HG03521 (cell line): Measurements from ENCODE around the gene ATP5F1B.
"Not testable (repeated sequence)": the region's sequence is repeated elsewhere in the genome, so short reads cannot be mapped to it uniquely, and the experiment has no call there.

Source experiments
- ATAC-seq: cut with Tn5 transposase; IDR thresholded peaks from one replicate; pipeline ENCODE4 v1.9.1; 2021; ENCODE audit warnings: mild to moderate bottlenecking, moderate library complexity; ENCODE audit not compliant: unreplicated experiment

The ATP5F1B gene

DNA sequence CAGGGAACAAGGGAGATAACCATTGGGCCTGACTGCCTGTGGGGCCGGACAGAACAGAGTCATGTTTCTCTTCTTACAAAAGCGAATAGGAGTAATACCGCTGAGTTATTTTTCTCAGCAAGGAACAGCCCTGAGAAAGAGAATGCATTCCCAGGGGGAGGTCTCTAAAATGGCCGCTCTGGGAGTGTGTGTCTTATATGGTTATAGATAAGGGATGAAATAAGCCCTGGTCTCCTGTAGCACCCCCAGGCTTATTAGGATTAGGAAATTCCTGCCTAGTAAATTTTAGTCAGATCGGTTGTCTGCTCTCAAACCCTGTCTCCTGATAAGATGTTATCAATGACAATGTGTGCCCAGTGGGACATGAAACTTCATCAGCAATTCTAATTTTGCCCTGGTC lies 8.0 kb upstream of the ATP5F1B start:
- not testable (repeated sequence) for ATAC-seq

DNA sequence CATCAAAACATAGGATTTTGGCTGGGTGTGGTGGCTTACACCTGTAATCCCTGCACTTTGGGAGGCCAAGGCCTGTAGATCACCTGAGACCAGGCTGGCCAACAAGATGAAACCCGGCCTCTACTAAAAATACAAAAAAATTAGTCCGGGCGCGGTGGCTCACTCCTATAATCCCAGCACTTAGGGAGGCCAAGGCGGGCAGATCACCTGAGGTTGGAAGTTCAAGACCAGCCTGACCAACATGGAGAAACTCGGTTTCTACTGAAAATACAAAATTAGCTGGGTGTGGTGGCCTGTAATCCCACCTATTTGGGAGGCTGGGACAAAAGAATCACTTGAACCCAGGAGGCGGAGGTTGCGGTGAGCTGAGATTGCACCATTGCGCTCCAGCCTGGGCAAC lies 2.2 kb upstream of the ATP5F1B start:
- ATAC-seq = not testable (repeated sequence)

DNA sequence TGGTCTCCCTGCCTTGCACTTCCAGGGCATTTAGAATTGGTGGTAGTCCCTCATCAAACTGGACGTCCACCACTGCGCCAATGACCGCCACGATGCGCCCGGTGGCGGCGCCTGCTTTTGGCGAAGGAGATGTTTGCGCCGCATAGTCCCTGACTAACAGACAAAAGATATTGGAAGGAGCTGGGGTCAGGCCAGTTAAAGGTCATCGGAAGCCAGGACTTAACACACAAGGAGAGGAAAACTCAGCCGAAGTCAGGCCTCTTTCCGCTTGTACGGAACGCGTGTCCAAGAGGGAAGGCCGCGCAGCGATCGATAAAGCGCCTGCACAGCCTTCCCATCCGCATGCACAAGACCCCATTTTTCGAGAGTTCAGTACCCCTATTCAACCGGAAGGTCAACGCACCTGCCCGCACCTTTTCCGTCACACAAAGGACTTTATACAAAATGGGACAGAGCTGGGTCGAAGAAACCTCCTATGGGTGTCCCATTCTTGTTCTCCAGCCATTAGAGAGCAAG lies 525 bp downstream of the ATP5F1B start:
- ATAC-seq = no peak

DNA sequence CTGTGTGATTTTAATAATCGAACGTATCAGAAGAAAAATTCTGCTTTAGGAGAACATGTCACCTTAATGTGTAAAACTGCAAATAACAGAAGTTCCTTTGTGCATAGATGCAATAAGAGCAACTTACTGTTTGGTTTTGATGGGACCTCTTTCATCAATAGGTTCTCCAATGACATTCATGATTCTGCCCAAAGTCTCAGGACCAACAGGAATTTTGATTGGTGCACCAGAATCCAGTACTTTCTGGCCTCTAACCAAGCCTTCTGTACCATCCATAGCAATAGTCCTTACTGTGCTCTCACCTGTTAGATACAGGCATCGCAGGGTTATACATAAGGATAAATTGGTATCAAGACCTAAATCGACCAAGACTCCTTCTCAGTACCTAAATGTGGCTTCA lies 1.1 kb downstream of the ATP5F1B start:
- no peak for ATAC-seq

DNA sequence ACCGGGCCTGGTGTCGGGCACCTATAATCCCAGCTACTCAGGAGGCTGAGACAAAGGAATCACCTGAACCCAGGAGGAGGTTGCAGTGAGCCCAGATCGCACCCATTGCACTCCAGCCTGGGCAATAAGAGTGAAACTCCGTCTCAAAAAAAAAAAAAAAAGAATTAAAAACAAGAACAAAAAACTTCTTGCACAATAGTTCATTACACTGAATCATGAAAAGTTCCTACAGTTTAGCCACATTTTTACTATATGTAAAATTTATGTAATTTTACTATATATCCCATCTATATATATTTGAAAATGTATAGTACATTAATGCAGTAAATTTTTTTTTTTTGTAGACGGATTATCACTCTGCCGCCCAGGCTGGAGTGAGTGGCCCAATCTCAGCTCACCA lies 4.6 kb downstream of the ATP5F1B start:
- ATAC-seq = no peak

DNA sequence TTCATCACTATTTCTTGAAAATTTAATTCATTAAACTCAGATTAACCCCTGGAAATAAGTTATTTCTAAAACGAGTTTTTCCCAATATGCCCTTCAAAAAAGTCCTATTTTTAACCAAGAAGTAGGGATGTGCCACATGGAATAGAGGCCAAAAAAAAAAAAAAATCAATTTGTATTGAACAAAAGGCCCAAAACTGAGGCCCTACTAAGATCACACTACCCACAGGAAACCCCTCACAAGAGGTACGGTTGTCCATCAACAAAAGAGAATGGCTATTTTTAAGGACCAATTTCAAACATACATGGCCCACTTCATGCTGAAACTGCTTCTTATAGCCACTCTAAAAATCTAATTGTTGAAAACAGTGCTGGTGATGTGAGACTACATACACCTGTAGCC lies 8.2 kb downstream of the ATP5F1B start:
- no peak for ATAC-seq

DNA sequence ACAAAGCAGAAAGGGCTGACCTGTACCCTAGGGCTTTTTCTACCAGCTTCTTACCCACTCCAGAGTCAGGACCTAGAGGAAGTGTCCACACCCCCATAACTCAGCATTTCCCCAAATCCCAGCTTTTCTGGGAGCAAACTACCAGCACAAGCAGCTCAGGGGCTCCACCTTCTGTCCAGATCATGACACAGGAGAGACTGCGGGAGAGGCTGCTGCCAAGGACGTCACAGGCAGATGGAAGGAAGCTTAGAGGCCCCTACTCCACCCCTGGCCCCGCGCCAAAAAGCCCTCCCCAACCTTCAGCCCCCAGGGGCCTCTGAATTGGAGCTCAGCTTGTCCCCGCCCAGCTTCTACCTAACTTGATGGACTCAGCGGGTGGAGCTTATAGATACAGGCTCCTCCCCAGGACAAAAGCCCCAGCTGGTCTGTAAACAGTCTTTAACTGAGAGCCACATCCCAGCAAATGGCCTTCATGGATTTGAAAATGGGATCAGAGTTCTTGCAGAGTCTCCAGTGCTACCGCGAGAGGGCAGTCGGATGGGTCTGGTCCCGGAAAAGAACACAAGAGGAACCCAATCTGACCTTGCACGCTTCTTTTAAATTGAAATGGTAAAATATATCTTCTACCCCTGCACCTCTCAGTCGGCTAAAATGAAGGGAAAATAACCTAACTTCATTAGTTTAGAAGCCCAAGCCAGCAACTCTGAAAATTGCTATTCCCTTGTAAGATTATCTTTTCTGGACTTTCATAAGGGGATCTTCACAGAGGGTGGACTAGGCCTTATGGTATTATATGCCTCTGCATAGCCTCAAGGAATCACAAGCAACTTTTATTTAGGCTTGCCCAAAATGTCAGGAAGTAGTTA lies 8.9 kb downstream of the ATP5F1B start:
- ATAC-seq = peak; percentile 45

DNA sequence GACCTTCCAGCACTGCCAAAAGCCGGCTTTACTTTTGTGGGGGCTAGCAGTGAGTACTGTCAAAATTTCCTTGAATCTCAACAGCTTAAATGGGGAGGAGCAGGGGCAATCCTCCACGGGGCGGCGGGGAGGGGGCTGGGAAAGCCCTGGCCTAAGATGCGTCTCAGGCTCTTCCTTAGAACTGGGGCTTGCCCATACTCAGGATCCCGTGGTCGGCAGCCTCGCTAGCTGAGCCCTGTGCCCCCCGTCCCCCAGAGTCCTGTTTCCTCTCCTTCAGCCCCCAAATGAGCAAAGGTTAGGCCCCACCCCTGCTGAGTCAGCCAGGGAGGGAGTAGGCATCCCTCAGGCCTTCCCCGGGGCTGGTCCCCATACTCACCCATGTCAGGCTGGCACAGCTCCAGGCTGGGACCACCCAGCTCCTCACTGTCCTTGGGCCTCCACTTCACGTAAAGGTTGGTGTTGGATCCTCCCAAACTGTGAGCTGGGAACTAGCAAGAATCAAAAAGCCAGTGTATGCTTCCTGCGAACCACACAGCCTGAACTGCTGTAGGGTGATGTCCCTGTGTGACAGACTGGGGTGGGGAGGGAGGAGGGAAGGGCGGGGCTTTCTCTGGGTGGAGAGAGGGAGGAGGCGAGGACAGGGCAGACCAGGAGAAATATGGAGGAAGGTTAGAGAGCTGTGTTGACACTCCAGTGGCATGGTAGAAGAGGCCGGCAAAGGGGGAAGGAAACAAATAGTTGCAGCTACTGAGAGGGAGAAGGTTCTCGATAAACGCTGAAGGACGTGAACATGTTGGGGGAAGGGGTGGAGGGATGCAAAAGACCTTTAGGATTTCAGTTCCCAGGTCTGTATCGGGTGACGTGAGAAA lies 9.7 kb downstream of the ATP5F1B start:
- ATAC-seq = peak; percentile 34

DNA sequence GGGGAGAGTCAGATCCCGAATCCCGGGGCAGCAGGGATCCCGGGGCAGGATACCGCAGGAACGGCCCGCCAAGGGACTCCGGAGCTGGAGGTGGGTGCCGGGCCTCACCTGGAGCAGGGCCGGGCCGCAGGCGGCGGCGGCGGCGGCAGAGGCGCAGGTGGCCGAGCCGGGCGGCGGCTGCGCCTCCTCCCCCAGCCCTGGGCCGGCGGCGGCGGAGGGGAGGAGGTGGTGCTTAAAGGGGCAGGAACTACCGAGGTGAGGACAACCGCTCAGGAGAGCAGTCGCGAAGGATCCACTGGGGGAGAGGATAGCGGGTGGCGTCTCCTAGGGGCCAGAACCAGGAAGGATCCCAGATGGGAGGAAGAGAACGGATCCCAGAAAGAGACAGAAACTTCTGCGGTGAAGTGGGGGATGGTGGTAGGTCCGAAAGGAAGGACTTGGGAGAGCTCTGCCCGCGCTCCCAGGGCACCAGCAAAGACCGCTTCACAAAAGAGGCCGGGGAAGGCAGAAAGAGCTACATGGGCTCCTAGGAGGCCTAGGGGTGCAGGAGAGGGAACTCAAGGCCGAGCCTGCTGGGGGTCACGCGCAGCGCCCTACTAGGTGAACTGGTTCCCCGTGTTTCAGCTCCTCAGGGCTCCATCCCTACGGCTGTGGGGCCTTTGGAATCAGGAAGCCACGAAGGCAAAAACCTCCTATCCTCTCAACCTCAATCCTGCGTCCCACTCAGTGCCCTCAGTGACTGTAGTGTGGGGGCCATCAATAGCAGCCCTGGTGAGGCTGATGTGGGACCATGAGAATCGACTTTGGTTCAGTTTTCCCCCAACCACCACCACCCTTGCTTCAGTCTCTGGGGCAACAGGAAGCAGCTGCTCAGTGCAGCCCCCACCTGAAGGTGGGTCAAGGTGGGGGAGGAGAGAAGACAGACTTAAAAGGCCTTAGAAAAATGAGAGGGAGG lies 10.7 kb downstream of the ATP5F1B start:
- ATAC-seq = peak; percentile 33

DNA sequence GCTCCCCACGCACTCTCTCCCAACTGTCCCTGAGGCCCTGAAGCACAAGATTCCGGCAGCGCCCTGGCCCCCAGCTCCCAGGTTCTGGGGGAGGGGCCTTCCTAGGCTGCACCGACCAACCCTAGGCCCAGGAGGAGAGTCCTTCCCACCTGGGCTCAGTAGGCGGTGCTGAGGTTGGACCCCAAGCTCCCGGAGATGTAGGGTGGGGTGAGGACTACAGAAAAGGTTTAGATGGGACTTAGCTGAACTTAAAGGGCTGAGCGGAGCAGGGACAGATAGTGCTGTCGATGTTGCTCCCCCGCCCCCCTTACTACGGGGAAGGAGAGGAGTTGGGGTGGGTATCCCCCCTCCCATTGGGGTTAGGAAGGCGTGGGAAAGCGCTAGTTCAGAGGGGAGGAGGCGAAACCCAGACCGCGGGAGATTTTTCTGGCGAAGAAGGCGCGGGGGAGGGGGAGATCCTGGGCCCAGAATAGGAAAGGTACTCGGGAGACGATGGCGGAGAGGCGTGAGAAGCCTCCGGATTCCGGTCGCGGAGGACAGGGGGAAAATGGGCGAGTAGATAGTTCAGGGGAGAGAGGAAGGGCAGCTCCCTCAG lies 11.4 kb downstream of the ATP5F1B start:
- no peak for ATAC-seq

DNA sequence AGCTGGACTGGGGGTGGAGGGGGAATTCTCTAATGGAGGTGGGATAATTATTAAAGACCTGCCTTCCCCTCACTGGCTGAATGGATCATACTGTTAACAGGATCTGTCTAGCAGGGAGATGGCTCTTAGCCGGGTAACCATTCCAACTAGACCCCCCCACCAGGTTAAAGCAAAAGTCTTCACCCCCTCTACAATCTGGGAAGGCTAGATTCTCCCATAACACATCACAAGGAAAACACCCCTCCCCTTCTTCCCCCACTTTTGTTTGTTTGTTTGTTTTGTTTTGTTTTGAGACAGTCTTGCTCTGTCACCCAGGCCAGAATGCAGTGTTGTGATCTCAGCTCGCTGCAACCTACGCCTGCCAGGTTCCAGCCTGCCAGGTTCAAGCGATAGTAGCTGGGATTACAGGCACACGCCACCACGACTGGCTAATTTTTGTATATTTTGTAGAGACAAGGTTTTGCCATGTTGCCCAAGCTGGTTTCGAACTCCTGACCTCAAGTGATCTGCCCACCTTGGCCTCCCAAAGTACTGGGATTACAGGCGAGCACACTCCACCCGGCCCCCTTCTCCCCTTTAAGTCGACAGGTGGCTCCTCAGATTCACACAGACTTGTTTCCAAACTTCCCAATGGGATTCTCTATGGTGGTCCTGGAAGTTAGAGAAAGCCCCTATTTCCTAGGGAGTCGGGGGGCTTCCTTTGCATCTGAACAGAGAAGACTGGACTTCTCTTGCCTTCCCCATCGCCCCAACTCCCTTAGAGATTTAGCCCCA lies 12.1 kb downstream of the ATP5F1B start:
- no peak for ATAC-seq

DNA sequence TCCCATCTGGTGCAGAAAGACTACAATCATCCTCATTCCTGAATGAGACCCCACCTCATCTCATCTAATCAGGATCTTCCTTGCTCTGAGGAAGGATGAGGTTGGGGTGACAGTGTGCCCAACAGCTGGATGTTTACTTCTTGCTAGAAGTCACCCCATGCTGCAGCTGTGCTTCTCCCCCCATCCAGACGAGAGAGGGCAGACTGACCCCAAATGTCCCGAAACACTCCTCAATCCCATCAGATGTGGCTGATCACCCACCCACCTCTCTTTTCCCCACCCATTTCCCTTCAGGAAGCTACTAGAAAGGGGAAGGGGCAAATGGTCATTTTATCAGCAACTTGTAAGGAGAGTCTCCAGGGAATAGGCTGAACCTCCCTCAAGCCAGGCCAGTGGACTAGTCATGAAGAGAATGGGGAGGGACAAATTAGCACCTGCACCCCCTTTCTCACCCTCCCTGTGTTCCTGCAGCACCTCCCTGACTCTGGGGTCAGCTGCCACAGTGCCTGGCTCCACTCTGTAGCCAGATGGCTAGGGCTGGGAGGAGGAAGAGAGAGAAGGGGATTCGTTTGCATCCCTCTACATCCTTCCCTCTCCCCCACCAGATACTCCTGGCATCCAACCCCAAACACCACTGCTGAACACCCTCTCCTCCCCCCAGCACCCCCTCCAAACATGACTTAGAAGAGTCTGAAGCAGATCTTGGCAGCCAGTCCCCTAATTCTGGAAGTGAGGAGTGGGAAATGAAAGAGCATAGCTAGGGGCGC lies 12.9 kb downstream of the ATP5F1B start:
- no peak for ATAC-seq

DNA sequence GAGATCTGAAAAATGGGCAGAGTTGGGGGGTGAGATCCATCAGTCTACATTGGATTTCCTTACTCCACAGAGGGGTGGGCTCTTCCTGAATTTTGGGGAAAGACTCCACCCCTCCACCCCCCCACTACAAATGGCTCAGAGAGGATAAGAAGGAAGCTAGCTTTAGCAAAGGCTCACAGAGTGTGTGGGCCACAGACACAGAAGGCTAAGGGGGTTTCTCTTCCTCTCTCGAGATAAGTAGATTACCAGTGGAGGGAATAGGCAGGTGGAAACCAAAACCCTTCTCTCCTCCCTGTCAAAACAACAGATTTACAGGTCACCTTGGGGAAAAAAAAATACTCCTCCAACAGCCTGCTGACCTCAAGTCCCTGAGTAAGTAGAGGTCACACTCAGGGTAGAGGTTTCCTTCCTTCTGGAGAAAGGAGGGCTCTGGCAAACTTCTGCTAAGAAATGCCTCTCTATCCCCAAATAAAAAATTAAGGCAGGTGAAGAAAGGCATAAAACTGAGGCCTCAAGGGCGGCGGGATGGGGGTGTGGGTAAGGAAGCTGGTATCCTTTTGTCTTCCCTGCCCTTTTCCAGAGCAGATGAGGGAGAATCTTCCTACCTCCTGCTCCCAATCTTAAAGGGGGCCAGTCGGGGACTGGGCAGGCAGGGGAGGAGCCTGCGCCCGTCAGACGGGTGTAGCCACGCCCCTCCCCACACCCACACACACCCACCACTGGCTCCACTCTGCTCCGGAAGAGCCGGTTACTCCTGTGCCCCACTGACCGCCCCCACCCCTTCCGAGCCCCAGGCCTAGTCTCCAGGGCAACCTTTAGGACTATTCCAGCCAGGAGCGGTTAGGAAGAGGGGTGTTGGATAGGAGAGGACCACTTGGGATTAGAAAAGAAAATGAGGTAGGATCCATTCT lies 13.7 kb downstream of the ATP5F1B start:
- peak; percentile 16 for ATAC-seq

DNA sequence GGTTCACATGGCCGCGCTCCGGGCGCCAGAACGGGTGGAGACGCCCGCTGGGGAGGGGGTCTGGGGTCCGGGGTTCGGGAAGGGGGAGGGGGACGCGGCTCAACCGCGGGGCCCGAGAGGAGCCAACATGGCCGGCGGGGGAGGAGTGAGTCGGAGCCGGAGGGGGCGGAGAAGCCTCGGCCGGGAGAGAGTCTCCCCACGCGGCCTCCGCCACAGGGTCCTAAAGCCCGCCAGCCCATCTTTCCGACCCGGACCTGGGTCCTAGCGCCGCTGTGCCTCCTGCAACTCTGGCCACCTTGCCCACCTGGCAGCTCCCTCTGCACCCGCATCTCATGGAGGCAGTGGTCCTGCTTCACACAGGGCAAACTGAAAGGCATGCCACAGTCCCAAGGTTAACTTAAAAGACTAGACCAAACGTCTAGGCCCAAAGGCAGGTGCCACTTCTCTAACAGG lies 15.6 kb downstream of the ATP5F1B start, which contains the start of gene BAZ2A:
TSS of gene BAZ2A (minus strand) at position 147 of the 453 bp plus-strand sequence. CDS start 12,796 bp downstream, outside the sequence.
- ATAC-seq = peak; percentile 49

DNA sequence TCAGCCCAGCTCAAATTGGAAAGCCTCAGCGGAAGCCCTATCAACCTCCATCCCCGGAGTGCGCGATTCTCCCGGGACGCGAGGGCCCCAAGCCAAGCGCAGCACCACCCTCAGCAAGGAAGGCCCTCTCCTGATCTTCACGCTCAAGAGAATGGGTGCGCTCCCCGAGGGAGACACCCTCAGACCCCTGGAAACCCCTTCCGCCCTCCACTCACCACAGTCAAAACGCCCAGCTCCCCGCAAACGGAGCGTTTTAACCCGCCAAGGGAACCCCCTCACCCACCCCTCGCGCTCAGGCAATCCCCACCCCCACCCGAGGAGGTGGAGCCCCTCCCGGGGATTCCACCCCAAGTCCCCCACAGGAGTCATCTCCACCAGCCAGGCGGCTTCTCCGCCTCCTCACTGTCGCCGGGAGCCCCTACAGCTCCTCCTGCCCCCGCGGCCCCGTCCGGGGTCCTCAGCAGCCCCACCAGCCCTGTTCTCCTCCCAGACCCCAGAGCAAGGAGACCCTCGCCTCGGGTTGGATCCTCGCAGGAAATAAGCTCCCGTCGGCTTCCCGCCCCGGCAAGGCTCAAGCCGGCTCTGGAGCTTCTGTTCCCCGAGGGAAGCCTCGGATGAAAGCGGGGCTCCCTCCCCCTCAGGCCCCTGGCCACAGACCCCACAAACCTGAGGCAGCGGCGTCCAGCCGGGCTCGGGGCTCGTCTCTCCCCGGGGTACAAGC lies 16.2 kb downstream of the ATP5F1B start:
- peak; percentile 7 for ATAC-seq

DNA sequence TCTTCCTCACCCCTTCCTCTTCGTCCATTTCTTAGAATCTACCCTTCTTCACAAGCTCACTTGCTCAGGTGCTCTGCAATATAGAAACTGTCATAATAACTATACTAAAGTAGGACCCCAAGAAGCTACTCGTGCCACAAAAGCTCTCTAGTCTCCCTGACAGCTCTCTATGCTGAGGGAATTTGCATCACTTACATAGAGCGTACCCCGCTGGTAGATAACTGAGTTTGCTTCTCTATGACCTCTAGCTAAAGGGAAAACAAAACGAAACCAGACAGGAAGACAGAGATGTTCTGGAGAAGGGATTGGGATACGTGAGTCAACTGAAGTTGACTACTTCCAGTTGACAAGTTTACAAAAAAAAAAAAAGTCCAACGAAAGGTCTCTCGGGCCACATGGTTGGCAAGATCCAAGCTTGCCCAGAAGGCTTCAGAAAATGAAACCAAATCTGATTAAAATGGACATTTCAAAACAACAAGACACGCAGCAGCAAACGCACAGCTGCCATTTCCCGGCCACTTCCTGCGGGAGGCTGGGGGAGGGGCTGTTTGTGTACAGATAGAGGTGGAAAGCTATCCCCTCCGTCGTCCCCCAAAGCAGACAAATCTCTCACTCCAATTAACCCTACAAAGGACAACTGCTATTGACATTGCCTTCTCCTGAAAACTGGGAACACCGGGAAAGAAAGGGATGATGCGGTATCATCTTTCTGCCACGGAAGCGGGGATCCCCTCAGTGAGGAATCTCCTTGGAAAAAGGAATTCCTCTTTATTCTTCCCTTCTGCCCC lies 16.9 kb downstream of the ATP5F1B start:
- no peak for ATAC-seq
